Measurements from ENCODE around the gene SMAD3.

The SMAD3 gene

GRCh38 chr15:67138891-67139855 is 73.8 kb downstream of the SMAD3 start:
- no peak for DNase-seq (ENCODE audit: low read depth in 1 of 2, low spot score in 1 of 2)
- no peak for TF ChIP-seq JUND (IDR thresholded peaks at IDR 0.05; ENCODE audit: low read depth)
- in situ Hi-C loops (cut with HindIII; ENCODE audit: low pct_unique_long_range_greater_than_20kb, low sequenced_read_pairs) = no loop called here

DNA sequence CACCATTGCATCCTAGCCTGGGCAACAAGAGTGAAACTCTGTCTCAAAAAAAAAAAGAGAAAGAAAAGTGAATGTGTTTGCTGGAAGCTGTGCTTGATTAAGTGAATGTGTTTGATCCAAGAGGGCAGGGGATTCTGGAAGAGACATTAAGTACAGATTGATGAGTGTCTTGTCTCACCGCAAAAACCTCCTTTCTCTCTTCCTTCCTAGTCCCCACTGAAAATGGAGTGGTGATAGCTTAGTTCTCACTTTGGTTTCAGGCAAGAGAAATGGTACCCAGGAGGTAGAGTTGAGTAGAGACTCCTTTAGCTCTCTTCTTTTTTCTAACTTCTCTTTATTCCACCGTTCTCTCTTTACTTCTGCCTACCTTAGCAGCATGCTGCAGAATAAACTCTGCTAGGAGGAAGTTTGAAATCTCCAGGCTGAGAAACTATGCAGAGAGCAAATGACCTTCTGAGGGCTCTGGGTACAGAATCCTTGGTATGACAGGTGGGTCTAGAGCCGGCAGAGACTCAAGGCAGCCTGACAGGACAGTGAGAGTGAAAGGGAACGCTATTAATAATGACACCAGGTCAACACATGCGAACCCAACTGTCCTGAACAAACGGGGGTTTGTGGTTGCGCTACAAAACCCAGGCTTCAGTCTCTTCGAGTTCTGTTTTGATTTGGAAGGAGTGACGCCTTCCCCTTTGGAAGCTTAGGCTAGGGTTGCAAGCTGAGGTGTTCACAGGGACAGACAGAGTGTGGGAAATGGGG is 74.9 kb downstream of the SMAD3 start:
- no peak for DNase-seq (ENCODE audit: low read depth in 1 of 2, low spot score in 1 of 2)
- in situ Hi-C loops (cut with HindIII; ENCODE audit: low pct_unique_long_range_greater_than_20kb, low sequenced_read_pairs) = no loop called here
- no peak for TF ChIP-seq JUND (IDR thresholded peaks at IDR 0.05; ENCODE audit: low read depth)

GRCh38 chr15:67142092-67142766 is 76.8 kb downstream of the SMAD3 start:
- TF ChIP-seq JUND (IDR thresholded peaks at IDR 0.05; ENCODE audit: low read depth) = no peak
- in situ Hi-C loops (cut with HindIII; ENCODE audit: low pct_unique_long_range_greater_than_20kb, low sequenced_read_pairs) = no loop called here
- DNase-seq (ENCODE audit: low read depth in 1 of 2, low spot score in 1 of 2) = no peak

DNA sequence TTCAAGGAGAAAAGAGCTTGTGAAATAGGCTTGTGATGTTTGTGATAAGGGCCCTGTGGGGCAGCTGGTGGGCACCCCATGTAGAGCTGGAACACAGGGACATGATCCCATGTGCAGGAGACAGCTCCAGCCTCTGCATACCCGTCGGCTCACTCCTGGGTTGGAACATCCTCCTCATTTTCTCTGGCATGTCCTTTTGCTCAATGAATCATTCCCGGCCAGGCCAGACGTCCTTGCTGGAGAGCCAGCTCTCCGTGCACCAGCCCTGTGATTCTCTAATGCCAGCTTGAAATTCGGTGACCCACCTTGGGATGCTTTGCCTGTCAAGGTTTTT is 77.3 kb downstream of the SMAD3 start:
- in situ Hi-C loops (cut with HindIII; ENCODE audit: low pct_unique_long_range_greater_than_20kb, low sequenced_read_pairs) = no loop called here
- DNase-seq (ENCODE audit: low read depth in 1 of 2, low spot score in 1 of 2) = no peak
- no peak for TF ChIP-seq JUND (IDR thresholded peaks at IDR 0.05; ENCODE audit: low read depth)

DNA sequence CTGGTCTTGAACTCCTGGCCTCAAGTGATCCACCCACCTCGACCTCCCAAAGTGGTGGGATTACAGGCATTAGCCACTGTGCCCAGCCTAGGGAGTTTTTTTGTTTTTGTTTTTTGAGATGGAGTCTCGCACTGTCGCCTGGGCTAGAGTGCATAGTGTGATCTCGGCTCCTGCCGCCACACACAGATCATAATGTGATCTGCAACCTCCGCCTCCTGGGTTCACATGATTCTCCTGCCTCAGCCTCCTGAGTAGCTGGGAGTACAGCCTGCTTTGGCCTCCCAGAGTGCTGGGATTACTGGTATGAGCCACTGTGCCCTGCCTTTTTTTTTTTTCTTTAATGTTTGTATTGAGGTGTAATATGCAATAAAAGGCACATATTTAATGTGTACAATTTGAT is 78.2 kb downstream of the SMAD3 start:
- TF ChIP-seq JUND (IDR thresholded peaks at IDR 0.05; ENCODE audit: low read depth) = no peak
- no peak for DNase-seq (ENCODE audit: low read depth in 1 of 2, low spot score in 1 of 2)
- in situ Hi-C loops (cut with HindIII; ENCODE audit: low pct_unique_long_range_greater_than_20kb, low sequenced_read_pairs) = no loop called here

DNA sequence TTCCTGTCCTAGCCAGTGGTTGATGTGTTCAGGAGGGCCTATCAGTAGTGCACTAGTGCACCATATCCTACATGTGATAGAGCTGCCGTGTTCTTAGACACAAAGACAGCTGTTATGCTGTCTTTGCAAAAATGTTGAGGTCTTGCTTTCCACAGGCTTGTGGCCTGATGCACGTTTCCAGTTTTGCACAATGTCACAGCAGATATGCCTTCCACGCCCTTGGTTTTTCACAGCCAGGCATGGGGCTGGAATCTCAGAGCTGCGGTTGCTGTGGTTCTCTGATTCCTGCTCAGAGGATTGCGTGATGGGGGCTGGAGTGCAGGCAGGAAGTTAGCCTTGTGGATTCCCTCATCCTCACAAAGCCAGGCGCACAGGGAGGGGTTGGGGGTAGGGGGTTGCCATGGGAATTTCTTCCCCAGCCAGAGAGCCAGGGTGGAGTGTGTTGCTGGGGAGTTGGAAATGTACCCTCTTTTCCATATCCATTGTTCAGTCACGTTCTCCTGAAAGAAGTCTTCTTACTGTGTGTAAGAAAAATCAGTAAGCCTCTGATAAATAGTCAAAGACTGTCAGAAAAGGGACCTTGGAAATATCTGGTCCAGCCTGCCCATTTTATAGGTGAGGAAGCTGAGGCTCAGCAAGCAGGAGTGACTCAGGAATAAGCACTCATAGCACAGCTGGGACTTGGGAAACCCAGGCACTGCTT is 79.4 kb downstream of the SMAD3 start:
- in situ Hi-C loops (cut with HindIII; ENCODE audit: low pct_unique_long_range_greater_than_20kb, low sequenced_read_pairs) = no loop called here
- DNase-seq (ENCODE audit: low read depth in 1 of 2, low spot score in 1 of 2) = no peak
- TF ChIP-seq JUND (IDR thresholded peaks at IDR 0.05; ENCODE audit: low read depth) = no peak

DNA sequence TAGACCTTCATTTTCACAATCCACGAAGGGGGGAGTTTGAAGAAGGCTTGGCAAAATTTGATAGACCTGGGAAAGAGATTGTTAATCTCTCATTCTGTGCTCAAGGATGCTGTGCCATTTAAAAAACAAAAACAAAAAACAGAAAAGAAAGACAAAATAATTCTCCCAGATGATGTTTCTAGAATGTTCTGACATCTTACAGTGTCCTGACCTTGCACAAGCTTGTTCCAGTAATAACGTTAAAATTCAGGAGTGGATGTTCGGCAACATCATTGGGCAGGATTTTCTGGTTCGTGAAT is 79.9 kb downstream of the SMAD3 start:
- in situ Hi-C loops (cut with HindIII; ENCODE audit: low pct_unique_long_range_greater_than_20kb, low sequenced_read_pairs) = no loop called here
- no peak for DNase-seq (ENCODE audit: low read depth in 1 of 2, low spot score in 1 of 2)
- TF ChIP-seq JUND (IDR thresholded peaks at IDR 0.05; ENCODE audit: low read depth) = no peak

DNA sequence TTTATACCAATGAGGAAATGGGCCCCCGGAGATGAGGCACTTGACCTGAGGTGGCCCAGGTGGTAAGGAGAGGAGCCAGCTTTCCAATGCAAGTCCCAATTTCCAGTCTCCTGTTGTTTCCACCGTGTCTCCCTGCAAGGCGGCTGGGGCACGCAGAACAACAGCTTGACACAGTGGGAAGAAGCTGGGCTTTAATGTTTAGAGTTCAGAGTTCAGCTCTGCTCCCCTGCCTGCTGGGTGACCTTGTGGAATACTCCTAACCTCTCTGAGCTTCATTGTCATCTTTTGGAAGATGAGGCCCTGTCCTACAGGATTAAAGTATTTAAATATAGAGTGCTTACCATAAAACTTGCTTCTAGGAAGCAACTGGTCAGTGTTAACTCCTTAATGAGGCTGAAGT is 80.3 kb downstream of the SMAD3 start:
- DNase-seq (ENCODE audit: low read depth in 1 of 2, low spot score in 1 of 2) = no peak
- no peak for TF ChIP-seq JUND (IDR thresholded peaks at IDR 0.05; ENCODE audit: low read depth)
- in situ Hi-C loops (cut with HindIII; ENCODE audit: low pct_unique_long_range_greater_than_20kb, low sequenced_read_pairs) = no loop called here

- peak in 1 of 2 experiments; percentile 33 for DNase-seq (ENCODE audit: low read depth in 1 of 2, low spot score in 1 of 2)
- no peak for TF ChIP-seq JUND (IDR thresholded peaks at IDR 0.05; ENCODE audit: low read depth)
- in situ Hi-C loops (cut with HindIII; ENCODE audit: low pct_unique_long_range_greater_than_20kb, low sequenced_read_pairs) = no loop called here
Measured at GRCh38 chr15:67146234-67146633, 80.8 kb downstream of the SMAD3 start.

DNA sequence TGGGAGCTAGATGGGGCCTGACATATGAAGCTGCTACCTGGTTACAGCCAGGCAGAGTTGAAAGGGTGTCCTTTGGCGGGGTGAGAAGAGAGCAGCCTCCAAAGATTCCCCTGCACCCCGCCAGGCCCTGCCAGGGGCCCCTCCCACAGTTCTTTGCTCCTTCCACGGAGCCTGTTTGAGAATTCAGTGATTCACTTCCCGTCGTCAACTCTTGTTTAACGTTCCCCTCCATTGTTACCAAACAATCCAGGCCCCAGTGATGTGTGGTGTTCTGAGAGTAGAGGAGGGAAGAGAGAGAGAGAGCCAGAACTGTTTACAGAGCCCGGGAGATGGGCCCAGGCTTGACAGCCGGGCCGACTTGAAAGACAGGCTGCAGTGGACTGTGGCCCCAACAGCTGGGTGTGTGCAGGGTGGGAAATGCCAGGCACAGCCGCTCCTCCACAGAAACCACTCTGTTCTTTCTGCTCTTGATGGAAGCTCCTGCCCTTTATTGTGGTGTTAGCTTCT is 81.5 kb downstream of the SMAD3 start:
- DNase-seq (ENCODE audit: low read depth in 1 of 2, low spot score in 1 of 2) = peak in 1 of 2 experiments; percentile 68
- TF ChIP-seq JUND (IDR thresholded peaks at IDR 0.05; ENCODE audit: low read depth) = no peak
- in situ Hi-C loops (cut with HindIII; ENCODE audit: low pct_unique_long_range_greater_than_20kb, low sequenced_read_pairs) = no loop called here

GRCh38 chr15:67147396-67147949 is 82.1 kb downstream of the SMAD3 start:
- no peak for DNase-seq (ENCODE audit: low read depth in 1 of 2, low spot score in 1 of 2)
- TF ChIP-seq JUND (IDR thresholded peaks at IDR 0.05; ENCODE audit: low read depth) = no peak
- in situ Hi-C loops (cut with HindIII; ENCODE audit: low pct_unique_long_range_greater_than_20kb, low sequenced_read_pairs) = no loop called here

DNA sequence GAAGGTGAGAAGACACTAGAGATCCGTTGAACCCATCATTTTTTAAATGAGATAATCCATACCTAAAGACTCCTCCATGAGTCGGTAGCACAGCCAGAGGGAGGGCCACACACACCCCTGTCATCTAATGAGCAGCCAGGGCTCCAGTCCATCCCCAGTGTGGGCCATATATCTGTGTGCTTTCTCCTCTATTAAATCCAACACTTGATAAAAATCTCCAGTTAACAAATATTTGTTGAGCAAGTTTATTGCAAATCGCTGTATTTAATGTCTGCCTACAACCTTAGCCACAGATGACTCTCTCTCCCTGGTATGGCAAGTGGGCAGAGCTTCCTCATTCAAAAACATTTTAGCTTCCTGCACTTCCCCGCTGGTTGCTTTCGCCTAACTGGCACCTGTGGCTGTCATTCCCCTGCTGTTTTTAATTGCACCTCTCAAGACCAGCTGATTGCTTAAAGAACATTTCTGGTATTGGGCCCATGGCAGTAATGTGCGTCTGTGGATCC is 82.8 kb downstream of the SMAD3 start:
- TF ChIP-seq JUND (IDR thresholded peaks at IDR 0.05; ENCODE audit: low read depth) = peak; percentile 68
- in situ Hi-C loops (cut with HindIII; ENCODE audit: low pct_unique_long_range_greater_than_20kb, low sequenced_read_pairs) = no loop called here
- peak; percentile 67 to 88 for DNase-seq (ENCODE audit: low read depth in 1 of 2, low spot score in 1 of 2)
